Activated naive CD4-positive, alpha-beta T cell treated with anti-CD3 and anti-CD28 coated beads, Interleukin-2, amount 10 ng/mL, durations not matched to agents 7 days and 5 days (primary cell): ENCODE results near the gene IGF1R.
"Not testable (repeated sequence)": the region's sequence is repeated elsewhere in the genome, so short reads cannot be mapped to it uniquely, and the experiment has no call there.

ENCODE experiments used
- CTCF ChIA-PET: fragments of 350-600 bp; sonication (Branson Sonifier 250); formaldehyde crosslinking; loops from one replicate; lab custom pipeline; 2021; ENCODE audit warnings: antibody characterized with exemption; lab: Charles Lee
- DNase-seq: peaks from one replicate; pipeline ENCODE4 v3.0.0-alpha.2; 2020
- H3K27ac Mint-ChIP-seq: one replicate; pipeline ENCODE4 v1.8.0; 2021; ENCODE audit warnings: mild to moderate bottlenecking, moderate library complexity, mixed read lengths
- H3K27me3 Mint-ChIP-seq: one replicate; pipeline ENCODE4 v1.8.0; 2021; ENCODE audit warnings: mild to moderate bottlenecking, mixed read lengths
- H3K36me3 Mint-ChIP-seq: one replicate; pipeline ENCODE4 v1.8.0; 2021; ENCODE audit warnings: mixed read lengths
- H3K4me1 Mint-ChIP-seq: one replicate; pipeline ENCODE4 v1.8.0; 2021; ENCODE audit warnings: mixed read lengths
- H3K4me3 Mint-ChIP-seq: one replicate; pipeline ENCODE4 v1.8.0; 2021; ENCODE audit warnings: mild to moderate bottlenecking, moderate library complexity, mixed read lengths
- H3K9me3 Mint-ChIP-seq: one replicate; pipeline ENCODE4 v1.8.0; 2021; ENCODE audit warnings: mixed read lengths

The IGF1R gene

GRCh38 chr15:98964466-98965133, 316.3 kb downstream of the IGF1R start:
- Mint-ChIP-seq H3K4me3 (no peak overlapping the region), H3K36me3 (peaks cover 28% of the 10 kb centered on the region), H3K9me3 (peaks cover 21% of the 10 kb centered on the region), H3K27me3 (no peaks in the 10 kb centered on the region), H3K27ac (no peak overlapping the region), H3K4me1 (no peaks in the 10 kb centered on the region)
- no peak for DNase-seq
- CTCF ChIA-PET, result interaction anchor here (1.3 kb wide), 1 partner anchor 112 kb away, joined by 3 read pairs; no protein-coding TSS in a partner anchor

- not testable (repeated sequence) for H3K27ac Mint-ChIP-seq, DNase-seq, H3K4me1 Mint-ChIP-seq, H3K27me3 Mint-ChIP-seq, H3K4me3 Mint-ChIP-seq
- Mint-ChIP-seq H3K9me3 (peaks cover 21% of the 10 kb centered on the region), H3K36me3 (peaks cover 28% of the 10 kb centered on the region)
- CTCF ChIA-PET, result interaction anchor here (1.3 kb wide), 1 partner anchor 112 kb away, joined by 3 read pairs; no protein-coding TSS in a partner anchor
These were observed 316.8 kb downstream of the IGF1R start for GRCh38 chr15:98965134-98965491.

- peaks cover 28% of the 10 kb centered on the region for H3K36me3 Mint-ChIP-seq
- DNase-seq, result no peak
- no peak overlapping the region for H3K27ac Mint-ChIP-seq
- no peaks in the 10 kb centered on the region for H3K27me3 Mint-ChIP-seq
- H3K4me1 Mint-ChIP-seq, result no peaks in the 10 kb centered on the region
- H3K9me3 Mint-ChIP-seq, result peaks cover 21% of the 10 kb centered on the region
- no peak overlapping the region for H3K4me3 Mint-ChIP-seq
- CTCF ChIA-PET, result no interaction called here
These were observed 317.3 kb downstream of the IGF1R start for GRCh38 chr15:98965597-98965996.

- no peaks in the 10 kb centered on the region for H3K27me3 Mint-ChIP-seq
- peaks cover 22% of the 10 kb centered on the region for H3K36me3 Mint-ChIP-seq
- CTCF ChIA-PET, result no interaction called here
- H3K9me3 Mint-ChIP-seq, result peaks cover 19% of the 10 kb centered on the region
- no peak for DNase-seq
- no peaks in the 10 kb centered on the region for H3K4me1 Mint-ChIP-seq
- no peak overlapping the region for H3K27ac Mint-ChIP-seq
- H3K4me3 Mint-ChIP-seq, result no peak overlapping the region
These were observed 317.9 kb downstream of the IGF1R start for GRCh38 chr15:98966091-98966787.

- Mint-ChIP-seq H3K9me3 (peaks cover 11% of the 10 kb centered on the region), H3K4me1 (no peaks in the 10 kb centered on the region), H3K4me3 (no peak overlapping the region), H3K27ac (no peak overlapping the region), H3K27me3 (no peaks in the 10 kb centered on the region), H3K36me3 (peaks cover 14% of the 10 kb centered on the region)
- DNase-seq, result no peak
- CTCF ChIA-PET, result interaction anchor here (1.1 kb wide), 1 partner anchor 22 kb away, joined by 3 read pairs; no protein-coding TSS in a partner anchor
These were observed 318.8 kb downstream of the IGF1R start for GRCh38 chr15:98967096-98967495.

- H3K27ac Mint-ChIP-seq, result no peak overlapping the region
- peaks cover 6% of the 10 kb centered on the region for H3K36me3 Mint-ChIP-seq
- H3K9me3 Mint-ChIP-seq, result peaks cover 3% of the 10 kb centered on the region
- H3K4me1 Mint-ChIP-seq, result no peaks in the 10 kb centered on the region
- DNase-seq, result no peak
- no peaks in the 10 kb centered on the region for H3K27me3 Mint-ChIP-seq
- no peak overlapping the region for H3K4me3 Mint-ChIP-seq
- CTCF ChIA-PET, result interaction anchor here (1.1 kb wide), 1 partner anchor 23 kb away, joined by 3 read pairs; no protein-coding TSS in a partner anchor
These were observed 319.6 kb downstream of the IGF1R start for GRCh38 chr15:98967916-98968315.

- no peaks in the 10 kb centered on the region for H3K36me3 Mint-ChIP-seq
- CTCF ChIA-PET, result no interaction called here
- H3K4me1 Mint-ChIP-seq, result no peaks in the 10 kb centered on the region
- no peak for DNase-seq
- no peak overlapping the region for H3K27ac Mint-ChIP-seq
- no peak overlapping the region for H3K4me3 Mint-ChIP-seq
- H3K27me3 Mint-ChIP-seq, result no peaks in the 10 kb centered on the region
- H3K9me3 Mint-ChIP-seq, result no peaks in the 10 kb centered on the region
These were observed 320.2 kb downstream of the IGF1R start for GRCh38 chr15:98968576-98968975.

GRCh38 chr15:98969126-98969735, 320.9 kb downstream of the IGF1R start:
- no peak overlapping the region for H3K27ac Mint-ChIP-seq
- H3K4me3 Mint-ChIP-seq, result no peak overlapping the region
- H3K36me3 Mint-ChIP-seq, result no peaks in the 10 kb centered on the region
- no peak for DNase-seq
- H3K27me3 Mint-ChIP-seq, result no peaks in the 10 kb centered on the region
- CTCF ChIA-PET, result no interaction called here
- H3K9me3 Mint-ChIP-seq, result no peaks in the 10 kb centered on the region
- no peaks in the 10 kb centered on the region for H3K4me1 Mint-ChIP-seq

- no peak overlapping the region for H3K4me3 Mint-ChIP-seq
- no peak for DNase-seq
- H3K27me3 Mint-ChIP-seq, result no peaks in the 10 kb centered on the region
- no peaks in the 10 kb centered on the region for H3K36me3 Mint-ChIP-seq
- no peak overlapping the region for H3K27ac Mint-ChIP-seq
- no peaks in the 10 kb centered on the region for H3K4me1 Mint-ChIP-seq
- H3K9me3 Mint-ChIP-seq, result no peaks in the 10 kb centered on the region
- CTCF ChIA-PET, result interaction anchor here (0.7 kb wide), 1 partner anchor 797 kb away, joined by 4 read pairs; no protein-coding TSS in a partner anchor
These were observed 322.5 kb downstream of the IGF1R start for GRCh38 chr15:98970799-98971198.

- no peaks in the 10 kb centered on the region for H3K9me3 Mint-ChIP-seq
- no peaks in the 10 kb centered on the region for H3K4me1 Mint-ChIP-seq
- no peaks in the 10 kb centered on the region for H3K27me3 Mint-ChIP-seq
- CTCF ChIA-PET, result no interaction called here
- DNase-seq, result no peak
- H3K36me3 Mint-ChIP-seq, result no peaks in the 10 kb centered on the region
- no peak overlapping the region for H3K27ac Mint-ChIP-seq
- no peak overlapping the region for H3K4me3 Mint-ChIP-seq
These were observed 328.2 kb downstream of the IGF1R start for GRCh38 chr15:98976500-98976899.

GRCh38 chr15:98977441-98977840, 329.1 kb downstream of the IGF1R start:
- no peak for DNase-seq
- Mint-ChIP-seq H3K36me3 (no peaks in the 10 kb centered on the region), H3K27me3 (no peaks in the 10 kb centered on the region), H3K4me1 (no peaks in the 10 kb centered on the region), H3K9me3 (no peaks in the 10 kb centered on the region), H3K4me3 (no peak overlapping the region), H3K27ac (no peak overlapping the region)
- CTCF ChIA-PET, result no interaction called here

- Mint-ChIP-seq H3K4me1 (no peaks in the 10 kb centered on the region), H3K36me3 (no peaks in the 10 kb centered on the region), H3K9me3 (no peaks in the 10 kb centered on the region), H3K4me3 (no peak overlapping the region), H3K27ac (no peak overlapping the region), H3K27me3 (no peaks in the 10 kb centered on the region)
- CTCF ChIA-PET, result no interaction called here
- DNase-seq, result no peak
These were observed 329.8 kb downstream of the IGF1R start for GRCh38 chr15:98978153-98978552.

GRCh38 chr15:98980899-98981228, 332.5 kb downstream of the IGF1R start:
- Mint-ChIP-seq H3K36me3 (no peaks in the 10 kb centered on the region), H3K9me3 (peaks cover 6% of the 10 kb centered on the region), H3K4me3 (no peak overlapping the region), H3K27me3 (no peaks in the 10 kb centered on the region), H3K27ac (no peak overlapping the region), H3K4me1 (no peaks in the 10 kb centered on the region)
- CTCF ChIA-PET, result no interaction called here
- DNase-seq, result no peak

GRCh38 chr15:98981851-98982722, 333.7 kb downstream of the IGF1R start:
- Mint-ChIP-seq H3K4me1 (no peaks in the 10 kb centered on the region), H3K9me3 (peaks cover 15% of the 10 kb centered on the region), H3K36me3 (no peaks in the 10 kb centered on the region), H3K27me3 (no peaks in the 10 kb centered on the region), H3K4me3 (no peak overlapping the region), H3K27ac (no peak overlapping the region)
- CTCF ChIA-PET, result no interaction called here
- no peak for DNase-seq
